ENCODE results near the gene SLX4.
"Not testable (repeated sequence)": the region's sequence is repeated elsewhere in the genome, so short reads cannot be mapped to it uniquely, and the experiment has no call there.

Gene SLX4, protein sequence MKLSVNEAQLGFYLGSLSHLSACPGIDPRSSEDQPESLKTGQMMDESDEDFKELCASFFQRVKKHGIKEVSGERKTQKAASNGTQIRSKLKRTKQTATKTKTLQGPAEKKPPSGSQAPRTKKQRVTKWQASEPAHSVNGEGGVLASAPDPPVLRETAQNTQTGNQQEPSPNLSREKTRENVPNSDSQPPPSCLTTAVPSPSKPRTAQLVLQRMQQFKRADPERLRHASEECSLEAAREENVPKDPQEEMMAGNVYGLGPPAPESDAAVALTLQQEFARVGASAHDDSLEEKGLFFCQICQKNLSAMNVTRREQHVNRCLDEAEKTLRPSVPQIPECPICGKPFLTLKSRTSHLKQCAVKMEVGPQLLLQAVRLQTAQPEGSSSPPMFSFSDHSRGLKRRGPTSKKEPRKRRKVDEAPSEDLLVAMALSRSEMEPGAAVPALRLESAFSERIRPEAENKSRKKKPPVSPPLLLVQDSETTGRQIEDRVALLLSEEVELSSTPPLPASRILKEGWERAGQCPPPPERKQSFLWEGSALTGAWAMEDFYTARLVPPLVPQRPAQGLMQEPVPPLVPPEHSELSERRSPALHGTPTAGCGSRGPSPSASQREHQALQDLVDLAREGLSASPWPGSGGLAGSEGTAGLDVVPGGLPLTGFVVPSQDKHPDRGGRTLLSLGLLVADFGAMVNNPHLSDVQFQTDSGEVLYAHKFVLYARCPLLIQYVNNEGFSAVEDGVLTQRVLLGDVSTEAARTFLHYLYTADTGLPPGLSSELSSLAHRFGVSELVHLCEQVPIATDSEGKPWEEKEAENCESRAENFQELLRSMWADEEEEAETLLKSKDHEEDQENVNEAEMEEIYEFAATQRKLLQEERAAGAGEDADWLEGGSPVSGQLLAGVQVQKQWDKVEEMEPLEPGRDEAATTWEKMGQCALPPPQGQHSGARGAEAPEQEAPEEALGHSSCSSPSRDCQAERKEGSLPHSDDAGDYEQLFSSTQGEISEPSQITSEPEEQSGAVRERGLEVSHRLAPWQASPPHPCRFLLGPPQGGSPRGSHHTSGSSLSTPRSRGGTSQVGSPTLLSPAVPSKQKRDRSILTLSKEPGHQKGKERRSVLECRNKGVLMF (N-terminal part only)

DNA sequence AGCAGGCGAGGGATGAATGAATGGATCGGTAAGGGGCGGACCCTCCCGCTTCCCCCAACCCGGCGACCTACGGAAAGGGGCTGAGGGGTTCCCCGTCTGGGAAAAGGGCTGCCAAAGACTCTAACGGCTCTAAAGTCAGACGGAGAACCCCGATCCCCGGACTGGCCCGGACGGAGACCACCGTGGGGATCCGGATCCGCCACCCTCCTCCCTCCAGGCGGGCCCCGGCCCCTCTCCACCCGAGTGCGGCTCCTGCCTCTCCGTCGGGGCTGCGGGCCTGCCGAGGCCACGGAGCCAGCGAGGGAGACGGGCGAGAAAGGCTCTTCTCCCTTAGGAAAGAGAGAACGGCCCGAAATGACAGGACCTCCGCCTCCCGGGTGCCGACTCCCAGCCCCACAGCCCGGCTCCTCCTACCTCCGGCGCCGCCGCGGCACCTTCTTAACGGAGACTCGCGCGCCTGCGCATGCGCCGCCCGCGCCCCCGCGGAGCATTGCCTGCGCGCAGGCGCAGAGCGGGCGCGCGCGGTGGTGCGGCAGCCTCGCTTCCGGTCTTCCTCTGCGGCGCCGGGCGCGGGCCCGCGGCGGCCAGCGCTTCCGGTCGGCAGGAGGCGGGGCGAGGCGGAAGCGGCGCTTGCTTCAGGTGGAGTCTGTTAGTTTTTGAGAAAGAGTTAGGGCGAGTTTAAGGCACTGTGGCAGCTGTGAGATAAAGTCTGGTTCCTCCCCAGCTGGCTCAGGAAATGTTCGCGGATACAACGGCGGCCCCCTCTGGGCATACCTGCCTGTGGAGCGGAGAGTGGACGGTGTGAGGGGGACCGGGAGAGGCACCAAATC lies at the start of gene SLX4:
Gene SLX4 (minus strand): TSS at position 461 of the 830 bp plus-strand sequence. CDS start 2,642 bp downstream, outside the sequence.
- peak; percentile 89 for DNase-seq

DNA sequence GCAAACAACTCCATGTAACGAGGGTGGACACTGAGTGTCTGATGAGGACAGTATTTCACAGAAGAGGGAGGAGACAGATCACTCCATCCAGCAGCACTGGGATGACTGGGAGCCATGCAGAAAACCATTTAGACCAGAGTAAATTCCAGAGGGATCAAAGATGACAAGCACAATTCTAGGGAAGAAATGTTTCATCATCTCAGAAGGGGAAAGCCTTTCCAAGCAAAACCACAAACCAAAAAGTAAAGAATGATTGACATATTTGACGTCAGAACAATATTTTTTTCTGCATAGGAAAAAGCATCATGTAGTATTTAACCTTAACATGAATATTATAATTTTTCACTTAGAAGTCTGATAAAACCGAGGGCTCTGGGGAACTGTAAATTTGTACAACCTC lies 47.8 kb upstream of the SLX4 start:
- no peak for DNase-seq

DNA sequence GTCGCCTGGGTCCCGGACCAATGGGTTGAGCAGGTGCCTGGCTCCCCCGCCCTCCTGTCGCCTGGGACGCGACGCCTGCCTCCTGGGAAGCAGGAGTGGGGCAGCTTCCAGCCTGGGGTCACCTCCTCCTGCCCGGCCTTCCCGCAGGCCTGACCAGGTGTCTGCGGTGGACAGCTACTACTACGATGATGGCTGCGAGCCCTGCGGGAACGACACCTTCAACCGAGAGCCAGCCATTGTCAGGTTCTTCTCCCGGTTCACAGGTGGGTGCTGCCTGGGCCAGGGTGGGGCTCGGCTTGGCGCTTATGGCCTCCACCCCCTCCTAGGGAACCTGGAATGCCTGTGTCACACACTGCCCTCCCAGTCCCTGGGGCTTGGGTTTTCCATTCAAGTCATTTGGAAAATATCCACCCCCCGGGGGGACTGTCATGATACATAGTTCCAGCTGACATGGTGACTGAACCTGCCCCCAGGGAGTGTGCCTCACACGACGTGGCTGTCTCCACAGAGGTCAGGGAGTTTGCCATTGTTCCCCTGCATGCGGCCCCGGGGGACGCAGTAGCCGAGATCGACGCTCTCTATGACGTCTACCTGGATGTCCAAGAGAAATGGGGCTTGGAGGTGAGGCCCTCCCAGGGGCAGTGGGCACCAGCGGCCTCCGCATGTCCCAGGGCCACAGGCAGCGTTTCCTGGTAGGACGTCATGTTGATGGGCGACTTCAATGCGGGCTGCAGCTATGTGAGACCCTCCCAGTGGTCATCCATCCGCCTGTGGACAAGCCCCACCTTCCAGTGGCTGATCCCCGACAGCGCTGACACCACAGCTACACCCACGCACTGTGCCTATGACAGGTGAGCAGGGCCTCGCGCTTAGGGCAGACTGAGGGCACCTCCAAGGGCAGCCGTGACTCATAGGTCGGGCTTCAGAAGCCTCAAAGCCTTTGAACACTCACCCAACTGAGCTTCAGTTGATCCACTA lies 45.4 kb upstream of the SLX4 start:
- DNase-seq: peak; percentile 32

DNA sequence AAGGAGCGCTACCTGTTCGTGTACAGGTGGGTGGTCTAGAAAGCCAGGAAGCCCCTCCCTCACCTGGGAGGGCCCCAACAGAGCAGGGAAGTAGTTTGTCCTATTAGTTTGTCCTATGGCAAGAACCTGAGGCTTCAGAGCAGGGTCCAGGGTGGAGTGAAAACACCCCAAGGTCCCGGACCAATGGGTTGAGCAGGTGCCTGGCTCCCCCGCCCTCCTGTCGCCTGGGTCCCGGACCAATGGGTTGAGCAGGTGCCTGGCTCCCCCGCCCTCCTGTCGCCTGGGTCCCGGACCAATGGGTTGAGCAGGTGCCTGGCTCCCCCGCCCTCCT lies 44.7 kb upstream of the SLX4 start:
- not testable (repeated sequence) for DNase-seq

DNA sequence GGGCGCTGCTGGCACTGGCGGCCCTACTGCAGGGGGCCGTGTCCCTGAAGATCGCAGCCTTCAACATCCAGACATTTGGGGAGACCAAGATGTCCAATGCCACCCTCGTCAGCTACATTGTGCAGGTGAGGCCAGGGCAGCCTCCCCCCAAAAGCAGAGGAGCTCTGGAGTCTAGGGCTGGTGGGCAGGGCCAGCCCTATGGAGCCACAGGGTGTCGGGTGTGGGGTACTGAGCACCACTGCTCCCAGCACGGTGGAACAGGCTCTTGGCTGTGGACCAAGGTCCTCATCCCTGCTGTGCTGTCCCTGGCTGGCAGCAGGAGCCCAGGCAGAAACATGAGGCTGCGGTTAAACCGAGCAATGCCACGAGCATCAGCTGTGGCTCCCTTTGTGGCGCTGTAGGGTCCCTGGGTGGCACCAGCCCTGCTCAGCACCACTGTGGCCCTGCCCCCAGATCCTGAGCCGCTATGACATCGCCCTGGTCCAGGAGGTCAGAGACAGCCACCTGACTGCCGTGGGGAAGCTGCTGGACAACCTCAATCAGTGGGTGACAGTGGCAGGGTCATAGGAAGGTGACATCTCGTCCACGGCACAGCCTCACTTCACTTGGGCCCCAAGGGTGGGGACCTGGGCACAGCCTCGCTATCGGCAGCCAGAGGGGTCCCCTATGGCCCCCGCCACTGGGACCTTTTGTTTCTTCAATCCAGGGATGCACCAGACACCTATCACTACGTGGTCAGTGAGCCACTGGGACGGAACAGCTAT lies 44.2 kb upstream of the SLX4 start:
- no peak for DNase-seq

DNA sequence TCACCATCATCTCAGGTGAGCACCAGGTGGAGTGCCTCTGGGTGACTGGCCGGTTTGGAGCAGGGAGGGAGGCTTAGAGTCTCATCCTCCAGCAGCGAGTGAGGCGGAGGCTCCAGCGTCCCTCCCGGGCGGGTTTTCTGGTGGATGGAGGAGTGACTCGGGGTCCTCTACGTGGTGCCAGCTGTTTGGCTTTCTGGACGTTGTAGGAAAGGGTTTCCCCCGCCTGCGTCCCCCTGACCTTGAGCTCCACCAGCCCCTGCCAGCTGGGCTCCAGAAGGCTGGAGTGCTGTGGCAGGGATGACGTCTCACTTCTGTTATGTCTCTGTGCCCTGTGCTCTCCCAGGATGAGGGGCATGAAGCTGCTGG lies 43.6 kb upstream of the SLX4 start:
- no peak for DNase-seq

DNA sequence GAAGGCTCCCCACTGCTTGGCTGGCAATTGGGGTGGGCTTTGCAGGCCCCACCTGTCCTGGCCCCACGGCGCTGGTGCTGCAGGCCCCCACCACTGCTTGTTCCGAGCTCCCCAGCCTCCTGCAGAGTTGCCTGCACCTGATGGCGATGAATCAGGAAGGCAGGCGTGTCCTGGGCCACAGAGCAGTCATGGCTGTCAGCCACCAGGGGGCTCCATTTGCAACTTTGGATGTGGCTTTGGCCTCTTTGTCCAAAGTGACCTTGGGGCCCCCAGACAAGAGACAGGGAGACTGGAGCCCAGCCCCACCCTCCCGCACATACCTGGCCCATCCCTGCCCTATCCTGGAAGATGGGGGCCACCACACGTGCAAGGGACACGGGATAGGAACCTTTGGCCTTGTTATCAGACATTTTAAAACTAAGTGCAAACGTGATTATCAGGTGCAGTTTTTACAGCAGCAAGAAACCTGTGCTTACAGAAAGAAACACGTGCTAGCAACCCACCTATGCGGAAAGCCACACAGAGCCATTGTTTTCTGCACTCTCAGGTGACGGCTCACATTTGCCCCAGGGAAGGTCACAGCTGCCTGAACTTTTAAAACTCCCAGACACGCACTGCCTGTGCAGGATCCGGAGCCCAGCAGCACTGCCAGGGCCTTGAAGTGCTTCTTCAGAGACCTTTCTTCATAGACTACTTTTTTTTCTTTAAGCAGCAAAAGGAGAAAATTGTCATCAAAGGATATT lies 43.0 kb upstream of the SLX4 start, which contains the start of gene DNASE1:
Gene DNASE1 (plus strand): TSS at position 443 of the 743 bp plus-strand sequence. CDS start 683 bp downstream, outside the sequence.
- peak; percentile 61 for DNase-seq

DNA sequence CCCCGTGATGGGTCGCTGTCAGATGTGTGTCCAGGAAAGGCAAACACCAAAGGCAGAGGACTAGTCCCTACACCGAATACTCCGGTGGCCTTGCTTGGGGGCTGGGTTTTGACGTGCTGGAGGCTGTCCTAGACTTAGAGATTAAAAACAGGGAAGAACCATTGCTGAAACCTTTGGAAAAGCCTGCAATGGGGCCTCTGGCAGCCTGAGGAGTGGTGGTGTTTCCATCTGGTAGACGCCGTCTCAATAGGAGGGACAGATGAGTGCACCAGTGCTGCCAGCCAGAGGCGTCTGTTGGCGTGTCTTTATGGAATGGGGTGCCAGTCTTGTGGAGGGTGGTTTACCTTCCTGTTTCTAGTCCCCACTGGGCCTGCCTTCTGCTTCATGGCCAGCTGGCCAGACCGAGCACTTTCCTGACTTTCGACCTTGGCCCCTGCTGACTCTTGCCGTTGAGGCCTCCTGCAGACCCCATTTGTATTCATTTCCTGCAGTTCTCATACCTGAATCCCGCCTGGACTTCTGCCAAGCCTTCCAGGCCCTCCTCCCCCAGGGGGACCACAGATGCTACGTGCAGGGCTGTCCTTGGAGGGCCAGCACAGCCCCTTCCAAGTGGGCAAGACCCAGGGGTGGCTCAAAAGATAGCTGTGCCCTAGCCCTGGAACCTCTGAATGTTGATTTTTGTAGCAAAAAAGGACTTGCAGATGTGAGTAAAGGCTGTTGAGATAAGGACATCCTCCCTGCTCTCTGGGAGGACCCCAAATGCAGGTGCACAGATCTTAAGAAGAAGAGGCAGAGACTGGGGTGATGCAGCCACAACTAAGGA lies 41.2 kb upstream of the SLX4 start:
- no peak for DNase-seq

DNA sequence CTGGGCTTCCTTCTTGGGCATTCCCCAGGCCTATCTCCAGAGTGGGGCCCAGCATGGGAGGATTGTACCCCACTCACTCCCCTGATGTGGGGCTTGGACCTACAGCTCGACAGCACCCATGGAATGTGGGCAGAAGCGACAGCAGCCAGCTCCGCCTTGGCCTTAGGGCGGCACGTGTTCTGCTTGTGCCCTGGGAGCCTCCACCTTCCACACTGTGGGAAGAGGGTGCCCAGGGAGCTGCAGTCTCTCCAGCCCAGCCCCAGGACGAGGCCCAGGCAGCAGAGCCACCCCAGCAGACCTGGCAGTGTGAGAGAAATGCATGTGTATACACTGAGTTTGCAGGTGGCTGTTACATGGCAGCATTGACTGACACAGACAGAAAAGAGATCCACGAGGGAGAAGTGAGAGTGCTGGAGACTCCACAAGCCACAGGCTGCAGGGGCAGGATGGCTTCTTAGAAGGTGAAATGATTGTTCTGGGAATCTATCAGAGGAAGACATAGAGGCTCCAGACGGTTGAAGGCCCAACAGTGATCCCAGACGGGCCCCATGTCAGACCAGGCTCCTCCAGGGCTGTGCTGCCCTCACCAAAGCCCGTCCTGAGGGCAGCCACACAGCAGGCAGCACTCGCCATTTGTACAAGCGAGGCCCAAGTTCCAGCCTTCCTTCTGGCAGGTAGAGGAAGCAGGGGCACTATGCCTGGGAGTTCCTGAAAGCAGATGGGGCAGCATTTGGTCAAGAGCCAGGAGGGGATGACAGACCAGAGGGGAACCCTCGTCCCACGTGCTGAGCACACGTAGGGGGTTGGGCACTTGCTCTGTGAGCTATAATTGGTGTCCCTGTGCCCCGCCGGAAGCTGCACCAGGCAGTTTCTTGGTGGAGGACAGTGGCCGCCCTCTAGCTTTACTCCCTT lies 40.3 kb upstream of the SLX4 start:
- DNase-seq: no peak

DNA sequence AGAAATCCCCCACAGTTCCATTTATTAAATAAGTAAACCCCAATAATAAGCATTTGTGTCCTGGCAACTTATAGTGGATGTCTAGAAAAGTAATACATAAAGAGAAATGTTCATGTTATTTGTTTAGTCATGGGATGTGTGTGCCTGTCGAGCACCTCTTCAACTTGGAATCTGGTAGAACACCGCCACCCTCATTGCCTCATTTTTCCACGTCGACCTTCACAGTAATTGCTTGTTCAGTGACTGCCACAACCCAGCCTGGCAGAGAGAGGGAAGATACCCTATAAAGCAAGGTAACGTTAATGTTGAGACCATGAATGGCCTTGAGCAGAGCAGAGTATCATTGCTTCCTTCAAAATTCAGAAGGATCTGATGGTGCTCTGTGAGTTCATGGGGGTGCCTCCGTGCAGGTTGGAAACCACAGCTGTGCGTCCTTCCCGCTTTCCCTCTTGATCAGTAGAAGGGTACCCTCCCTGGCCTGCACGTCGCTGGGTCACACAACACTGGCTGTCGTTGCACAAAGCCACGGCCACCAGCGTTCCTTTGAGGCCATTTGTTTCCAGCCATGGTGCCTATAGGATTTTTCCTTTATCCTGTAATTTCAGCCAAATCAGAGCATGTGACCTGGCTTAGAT lies 39.3 kb upstream of the SLX4 start:
- no peak for DNase-seq

DNA sequence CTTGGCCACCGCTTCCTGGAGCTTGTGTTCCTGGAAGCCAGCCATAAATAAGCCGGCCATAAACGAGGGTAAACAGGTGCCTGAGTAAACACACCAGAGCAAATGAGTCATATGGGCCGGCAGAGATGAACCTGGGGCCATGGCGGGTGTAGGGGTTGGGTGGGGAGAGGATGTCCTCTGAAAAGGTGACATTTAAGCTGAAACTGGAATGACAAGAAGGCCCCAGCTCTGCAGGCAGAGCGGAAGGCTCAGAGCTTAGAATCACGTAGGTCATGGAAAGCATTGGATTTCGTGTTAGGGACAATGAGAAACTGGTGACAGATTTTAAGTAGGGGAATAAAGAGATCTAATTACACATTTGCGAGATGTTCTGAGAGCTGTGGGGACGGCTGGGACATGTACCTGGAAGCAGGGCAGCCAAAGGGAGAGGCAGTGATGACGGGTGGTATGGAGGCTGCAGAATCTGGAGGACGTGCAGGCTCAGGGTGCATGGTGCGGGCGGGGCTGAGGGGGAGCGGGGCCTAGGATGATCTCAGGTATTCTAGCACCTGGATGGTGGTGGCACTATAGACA lies 35.0 kb upstream of the SLX4 start:
- no peak for DNase-seq

DNA sequence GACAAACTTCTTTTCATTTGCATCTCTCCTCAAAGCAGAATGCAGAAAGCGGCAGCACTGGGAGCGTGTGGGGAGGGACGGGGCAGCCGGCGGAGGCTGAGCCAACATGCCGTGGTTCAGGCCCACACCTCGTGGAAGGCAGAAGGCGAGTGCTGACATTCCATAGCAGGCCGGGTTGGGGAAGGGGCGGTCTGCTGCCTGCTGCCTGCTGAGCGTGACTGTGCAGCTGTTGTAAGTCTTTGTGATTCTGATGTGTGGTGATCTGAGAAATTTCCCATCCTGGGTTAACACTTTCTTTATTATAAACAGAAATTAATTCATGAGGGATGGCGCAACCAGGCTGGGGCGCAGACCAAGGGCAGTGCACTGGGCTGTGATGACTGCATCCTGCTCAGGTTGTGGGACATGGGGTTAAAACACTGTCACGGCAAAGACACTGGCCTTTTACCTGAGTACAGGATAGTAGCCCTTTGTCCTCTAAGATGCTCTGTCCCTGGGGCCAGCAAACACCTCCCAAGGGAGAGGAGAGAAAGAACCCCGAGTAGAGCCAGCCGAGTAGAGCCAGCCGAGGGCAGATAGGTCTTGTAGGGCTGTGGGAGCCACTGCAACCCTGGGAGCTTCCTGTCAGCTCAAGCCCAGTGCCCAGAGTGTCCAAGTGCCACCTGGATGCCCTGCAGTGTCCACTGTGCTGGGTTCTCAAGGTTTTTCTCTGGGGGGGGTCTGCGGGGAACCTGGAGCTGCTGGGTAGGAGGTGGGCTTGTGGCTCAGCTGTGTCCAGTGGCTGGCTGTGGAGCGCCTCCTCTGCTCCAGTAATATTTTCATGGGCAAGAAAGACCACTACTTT lies 34.3 kb upstream of the SLX4 start:
- DNase-seq: no peak

DNA sequence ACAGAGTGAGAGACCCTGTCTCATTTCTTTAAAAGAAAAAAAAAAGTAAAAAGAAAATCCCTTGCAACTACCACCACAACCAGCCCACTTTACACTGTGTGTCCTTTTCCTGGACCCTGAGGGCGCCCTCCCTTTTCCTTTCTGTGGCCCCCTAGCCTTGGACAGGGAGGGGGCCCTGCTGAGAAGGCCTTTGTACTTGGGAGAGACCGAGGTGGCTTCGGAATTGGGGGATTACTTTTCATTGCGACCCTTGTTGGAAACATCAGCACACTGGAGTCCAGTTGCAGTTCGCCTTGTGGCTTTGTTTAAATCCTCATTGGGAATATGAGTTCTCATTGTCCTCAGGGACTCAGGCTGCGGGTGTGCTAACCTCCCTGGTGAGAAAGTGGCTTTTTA lies 33.7 kb upstream of the SLX4 start:
- no peak for DNase-seq

DNA sequence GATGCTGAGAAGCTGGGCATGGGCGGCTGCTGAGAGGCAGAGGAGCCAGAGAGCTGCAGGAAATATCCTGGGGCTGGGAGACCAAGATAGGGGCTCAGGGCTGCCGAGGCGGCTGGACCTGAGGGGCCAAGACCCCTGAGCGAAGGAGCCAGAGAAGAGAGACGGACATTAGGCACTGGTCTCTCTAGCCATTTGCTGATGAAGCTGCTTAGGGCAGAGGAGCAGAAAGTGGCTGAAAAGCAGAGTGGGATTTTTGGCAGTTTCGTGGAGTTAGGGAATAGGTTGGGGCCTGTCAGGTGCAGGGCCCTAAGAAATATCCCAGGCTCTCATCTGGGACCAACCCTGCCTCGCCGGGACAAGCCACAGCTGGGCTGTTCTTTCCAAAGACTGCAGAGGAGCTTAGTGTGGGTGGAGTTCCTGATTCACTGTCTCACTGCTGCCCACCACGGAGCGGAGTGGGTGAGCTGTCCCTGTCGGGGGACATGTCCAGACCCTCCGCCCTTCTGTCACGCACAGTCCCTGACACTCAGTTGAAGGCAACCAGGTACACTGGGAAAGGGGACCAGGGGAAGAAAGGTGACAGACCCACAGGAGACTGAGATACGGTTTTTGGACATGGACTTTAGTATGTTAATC lies 31.8 kb upstream of the SLX4 start:
- DNase-seq: no peak

DNA sequence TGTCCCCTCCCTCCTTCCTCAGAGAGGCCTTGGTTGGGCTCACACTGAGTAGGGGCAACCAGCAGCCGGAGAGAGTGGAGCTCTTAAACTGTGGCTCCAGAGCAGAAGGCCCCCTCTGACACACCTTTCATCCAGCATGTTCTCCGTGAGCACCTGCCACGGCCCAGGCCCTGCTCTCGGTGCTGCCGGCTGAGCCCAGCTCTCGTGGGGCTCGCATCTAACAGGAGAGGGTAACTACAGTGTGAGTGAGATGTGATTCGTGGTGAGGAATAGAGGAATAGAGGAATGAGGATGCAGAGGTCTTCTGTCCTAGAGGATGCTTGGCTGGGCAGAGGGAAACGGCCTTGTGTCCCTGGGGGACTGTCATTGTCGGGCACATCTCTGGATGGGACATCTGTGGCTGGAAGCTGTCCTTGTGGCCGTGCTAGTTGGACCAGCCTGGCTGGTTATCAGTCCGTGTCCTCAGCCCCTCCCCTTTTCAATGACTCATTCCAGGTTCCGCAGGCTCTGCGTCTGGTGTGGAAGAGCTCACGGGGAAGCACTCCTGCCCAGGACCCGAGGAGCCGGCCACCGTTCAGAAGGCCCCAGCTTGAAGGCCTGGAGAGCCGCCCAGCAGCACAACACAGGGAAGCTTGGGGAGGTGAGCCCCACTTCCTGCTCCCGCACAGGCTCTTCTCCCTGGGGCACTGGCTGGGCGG lies 31.1 kb upstream of the SLX4 start:
- DNase-seq: no peak

Data from activated naive CD4-positive, alpha-beta T cell treated with Interleukin-2 at 50 U/mL for 16 hours (primary cell).